SK-N-SH (cell line): Measurements from ENCODE around the gene MPPED2. TPM values are rescaled to one million over a fixed set of nuclear protein-coding genes. Genes with fewer than 3 reads are reported as not detected.

ENCODE experiments used
- CTCF ChIA-PET: fragments of 300-600, 350-600 bp; formaldehyde crosslinking; extraction: SDS; loops from one replicate; lab custom pipeline; 2021; lab: Yijun Ruan, JAX
- POLR2A ChIA-PET: fragments of 350-600 bp; sonication (Branson Sonifier 250); formaldehyde crosslinking; extraction: SDS; loops from one replicate; lab custom pipeline; 2020; ENCODE audit warnings: antibody characterized with exemption, inconsistent platforms; lab: Yijun Ruan, JAX
- DNase-seq: peaks from one replicate; pipeline ENCODE4 v3.0.0; 2012
- H2AFZ ChIP-seq: fragments of 200-600 bp; sonication (generic); 2 replicates; pipeline ENCODE4 v1.8.1; 2016; ENCODE audit warnings: antibody characterized with exemption, mild to moderate bottlenecking, low read depth
- H3F3A ChIP-seq: fragments of 200-600 bp; sonication (generic); replicated peaks from 2 replicates; pipeline ENCODE3; 2016; ENCODE audit warnings: antibody characterized with exemption, mild to moderate bottlenecking; ENCODE audit not compliant: insufficient read depth
- H3K27ac ChIP-seq, 2 experiments: fragments of 200-500 bp in 1 of 2; fragments of 200-600 bp in 1 of 2; sonication (Bioruptor generic) in 1 of 2; sonication (generic), shearing (Covaris generic) in 1 of 2; 2 replicates each; pipeline versions ENCODE4 v1.5.1 to v1.6.1; 2014 to 2016; ENCODE audit warnings: low read depth in 2 of 2, inconsistent platforms in 1 of 2, low read length in 1 of 2, mild to moderate bottlenecking in 1 of 2, mixed read lengths in 1 of 2
- H3K27me3 ChIP-seq: fragments of 200-600 bp; sonication (generic), shearing (Covaris generic); 2 replicates; pipeline ENCODE4 v1.6.1; 2016; ENCODE audit warnings: mixed run types; ENCODE audit not compliant: insufficient read depth
- H3K36me3 ChIP-seq, 2 experiments: fragments of 200-500 bp in 1 of 2; fragments of 200-600 bp in 1 of 2; sonication (Bioruptor generic) in 1 of 2; sonication (generic) in 1 of 2; replicated peaks in 1 of 2; 2 replicates each; pipeline versions ENCODE3 to v1.5.1; 2014 to 2016; ENCODE audit warnings: low read length in 1 of 2, mild to moderate bottlenecking in 1 of 2; ENCODE audit not compliant: insufficient read depth in 2 of 2, control insufficient read depth in 1 of 2
- H3K4me1 ChIP-seq, 2 experiments: fragments of 200-500 bp in 1 of 2; fragments of 200-600 bp in 1 of 2; sonication (Bioruptor generic) in 1 of 2; sonication (generic), shearing (Covaris generic) in 1 of 2; 2 replicates each; pipeline versions ENCODE4 v1.5.1 to v1.6.1; 2014 to 2016; ENCODE audit warnings: low read depth in 1 of 2, low read length in 1 of 2, mixed run types in 1 of 2; ENCODE audit not compliant: insufficient read depth in 2 of 2, control insufficient read depth in 1 of 2
- H3K4me2 ChIP-seq: fragments of 200-600 bp; sonication (generic), shearing (Covaris generic); 2 replicates; pipeline ENCODE4 v1.6.1; 2017; ENCODE audit warnings: mixed run types
- H3K4me3 ChIP-seq, 2 experiments: fragments of 200-500 bp in 1 of 2; fragments of 200-600 bp in 1 of 2; sonication (Bioruptor generic) in 1 of 2; sonication (generic), shearing (Covaris generic) in 1 of 2; 2 replicates each; pipeline versions ENCODE4 v1.5.1 to v1.8.1; 2014 to 2016; ENCODE audit warnings: low read depth in 2 of 2, inconsistent platforms in 1 of 2, low read length in 1 of 2, mild to moderate bottlenecking in 1 of 2, mixed read lengths in 1 of 2, moderate library complexity in 1 of 2
- H3K79me2 ChIP-seq: fragments of 200-600 bp; sonication (generic); 2 replicates; pipeline ENCODE4 v1.8.1; 2017; ENCODE audit warnings: mild to moderate bottlenecking; ENCODE audit not compliant: insufficient read depth
- H3K9ac ChIP-seq: fragments of 200-600 bp; sonication (generic); 2 replicates; pipeline ENCODE4 v1.6.1; 2017; ENCODE audit warnings: mixed run types
- H3K9me2 ChIP-seq: fragments of 200-600 bp; sonication (generic); 2 replicates; pipeline ENCODE4 v1.6.1; 2017; ENCODE audit warnings: mixed run types
- H3K9me3 ChIP-seq: fragments of 200-600 bp; sonication (generic); 2 replicates; pipeline ENCODE4 v1.6.1; 2017; ENCODE audit warnings: mixed run types, mild to moderate bottlenecking, moderate library complexity
- H4K20me1 ChIP-seq: fragments of 200-600 bp; sonication (generic); 2 replicates; pipeline ENCODE4 v1.6.1; 2017; ENCODE audit warnings: mild to moderate bottlenecking, mixed run types; ENCODE audit not compliant: insufficient read depth
- CHD2 ChIP-seq: fragments of 150-350 bp; IDR thresholded peaks from 2 replicates; pipeline ENCODE4 v1.6.1; 2018; ENCODE audit warnings: low read length; ENCODE audit not compliant: partially characterized antibody
- EP300 ChIP-seq, 2 experiments: IDR thresholded peaks; 2 replicates each; pipeline versions ENCODE4 v1.4.0 to v1.6.1; 2012; ENCODE audit warnings: borderline replicate concordance in 1 of 2, low read depth in 1 of 2, low read length in 1 of 2
- FOSL2 ChIP-seq: IDR thresholded peaks from 2 replicates; pipeline ENCODE4 v1.4.0; 2012; ENCODE audit warnings: low read depth, mild to moderate bottlenecking, moderate library complexity, borderline replicate concordance
- GATA2 ChIP-seq: sonication (generic); formaldehyde crosslinking; IDR thresholded peaks from 2 replicates; pipeline ENCODE4 v1.5.0; 2020; ENCODE audit warnings: mild to moderate bottlenecking, missing genetic modification reagents
- MXI1 ChIP-seq: IDR thresholded peaks from 2 replicates; pipeline ENCODE4 v1.6.1; 2012; ENCODE audit warnings: mild to moderate bottlenecking, low read depth, low read length, improper control_type of control experiment
- RCOR1 ChIP-seq: fragments of 150-350 bp; IDR thresholded peaks from 2 replicates; pipeline ENCODE4 v1.6.1; 2017; ENCODE audit warnings: antibody characterized with exemption, low read length
- RFX5 ChIP-seq: IDR thresholded peaks from 2 replicates; pipeline ENCODE4 v1.6.1; 2012; ENCODE audit warnings: mild to moderate bottlenecking, improper control_type of control experiment, low read length
- RXRA ChIP-seq: IDR thresholded peaks from 2 replicates; pipeline ENCODE4 v1.4.0; 2012; ENCODE audit warnings: low read depth, mild to moderate bottlenecking, borderline replicate concordance
- SIN3A ChIP-seq: IDR thresholded peaks from 2 replicates; pipeline ENCODE4 v1.6.1; 2012; ENCODE audit warnings: low read depth, mild to moderate bottlenecking, low read length, moderate library complexity, borderline replicate concordance
- SMC3 ChIP-seq: IDR thresholded peaks from 2 replicates; pipeline ENCODE4 v1.6.1; 2012; ENCODE audit warnings: low read depth, low read length, improper control_type of control experiment
- TCF12 ChIP-seq: IDR thresholded peaks from 2 replicates; pipeline ENCODE4 v1.4.0; 2012
- USF1 ChIP-seq: IDR thresholded peaks from 2 replicates; pipeline ENCODE4 v1.4.0; 2012; ENCODE audit warnings: low read depth, borderline replicate concordance
- WGBS: methylation state at CpG from one replicate; pipeline ENCODE4 v1.1.6; 2017; ENCODE audit warnings: low lambda C conversion rate; 5-methylcytosine and 5-hydroxymethylcytosine counted together
- polyA plus RNA-seq, 3 experiments: library from polyadenylated mRNA; depleted of rRNA; stranded (reverse); fragments of >200 nt; gene quantifications; 2 replicates each; pipeline ENCODE4 v1.2.3, GENCODE V29; 2012
- TF ChIP-seq, protein P1 (sequence below): fragments of 150-350 bp; IDR thresholded peaks from 2 replicates; pipeline ENCODE4 v1.6.1; 2016; ENCODE audit warnings: mild to moderate bottlenecking, low read depth, low read length
- TF ChIP-seq, protein P2 (sequence below): IDR thresholded peaks from 2 replicates; pipeline ENCODE4 v1.4.0; 2012; ENCODE audit warnings: low read depth
- TF ChIP-seq, protein P3 (sequence below): IDR thresholded peaks from 2 replicates; pipeline ENCODE4; 2012

MPPED2 gene
- polyA plus RNA-seq, 1 of the 3 experiments (the other 2 are of a cell fraction) = 0.05 TPM

DNA sequence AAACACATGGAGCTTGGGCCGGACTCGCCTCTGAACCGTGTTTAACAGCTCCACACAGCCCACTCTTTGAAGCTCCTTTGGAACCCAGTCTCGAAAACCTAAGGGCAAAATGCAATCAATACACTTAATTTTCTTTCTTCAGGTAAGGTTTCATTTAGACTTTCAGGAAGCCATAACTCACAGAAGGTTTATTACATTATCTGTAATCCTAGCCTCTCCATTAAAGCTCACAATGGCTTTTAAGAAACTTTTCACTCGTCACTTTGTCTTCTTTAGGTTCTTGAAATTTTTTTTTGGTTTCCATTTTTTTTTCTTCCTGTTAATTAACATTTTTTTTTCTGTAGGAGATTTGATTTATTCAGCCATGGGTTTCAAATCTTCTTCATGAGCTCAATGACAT lies 171.9 kb downstream of the MPPED2 start (continued):
- TF ChIP-seq, protein P1, sequence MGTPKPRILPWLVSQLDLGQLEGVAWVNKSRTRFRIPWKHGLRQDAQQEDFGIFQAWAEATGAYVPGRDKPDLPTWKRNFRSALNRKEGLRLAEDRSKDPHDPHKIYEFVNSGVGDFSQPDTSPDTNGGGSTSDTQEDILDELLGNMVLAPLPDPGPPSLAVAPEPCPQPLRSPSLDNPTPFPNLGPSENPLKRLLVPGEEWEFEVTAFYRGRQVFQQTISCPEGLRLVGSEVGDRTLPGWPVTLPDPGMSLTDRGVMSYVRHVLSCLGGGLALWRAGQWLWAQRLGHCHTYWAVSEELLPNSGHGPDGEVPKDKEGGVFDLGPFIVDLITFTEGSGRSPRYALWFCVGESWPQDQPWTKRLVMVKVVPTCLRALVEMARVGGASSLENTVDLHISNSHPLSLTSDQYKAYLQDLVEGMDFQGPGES = no peak
- TF ChIP-seq, protein P2, sequence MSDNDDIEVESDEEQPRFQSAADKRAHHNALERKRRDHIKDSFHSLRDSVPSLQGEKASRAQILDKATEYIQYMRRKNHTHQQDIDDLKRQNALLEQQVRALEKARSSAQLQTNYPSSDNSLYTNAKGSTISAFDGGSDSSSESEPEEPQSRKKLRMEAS = no peak
- TF ChIP-seq SIN3A (no peak), GATA2 (CRISPR knock-in tag) (no peak), EP300 (IDR thresholded peaks at IDR 0.05; ENCODE audit: borderline replicate concordance in 1 of 2, low read depth in 1 of 2, low read length in 1 of 2) (no peak), MXI1 (no peak), USF1 (no peak)

GRCh38 chr11:30412509-30412908 lies 173.6 kb downstream of the MPPED2 start:
- H3K9me3 ChIP-seq = no peaks in the 10 kb centered on the region
- no peak overlapping the region for H2AFZ ChIP-seq
- TF ChIP-seq RFX5 (no peak), RXRA (no peak), RCOR1 (no peak), TCF12 (no peak), FOSL2 (no peak), EP300 (IDR thresholded peaks at IDR 0.05; ENCODE audit: borderline replicate concordance in 1 of 2, low read depth in 1 of 2, low read length in 1 of 2) (no peak), SMC3 (no peak), CHD2 (no peak), GATA2 (CRISPR knock-in tag) (no peak)
- TF ChIP-seq, protein P3, sequence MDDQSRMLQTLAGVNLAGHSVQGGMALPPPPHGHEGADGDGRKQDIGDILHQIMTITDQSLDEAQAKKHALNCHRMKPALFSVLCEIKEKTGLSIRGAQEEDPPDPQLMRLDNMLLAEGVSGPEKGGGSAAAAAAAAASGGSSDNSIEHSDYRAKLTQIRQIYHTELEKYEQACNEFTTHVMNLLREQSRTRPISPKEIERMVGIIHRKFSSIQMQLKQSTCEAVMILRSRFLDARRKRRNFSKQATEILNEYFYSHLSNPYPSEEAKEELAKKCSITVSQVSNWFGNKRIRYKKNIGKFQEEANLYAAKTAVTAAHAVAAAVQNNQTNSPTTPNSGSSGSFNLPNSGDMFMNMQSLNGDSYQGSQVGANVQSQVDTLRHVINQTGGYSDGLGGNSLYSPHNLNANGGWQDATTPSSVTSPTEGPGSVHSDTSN = no peak
- H3K4me1 ChIP-seq = peaks cover 0 to 2% of the 10 kb centered on the region in 2 experiments; a peak in 1 of 4 replicates
- no peak overlapping the region for H3K27ac ChIP-seq
- no peak overlapping the region for H3K4me3 ChIP-seq
- no peaks in the 10 kb centered on the region for H4K20me1 ChIP-seq
- H3K79me2 ChIP-seq = no peaks in the 10 kb centered on the region
- no peak for DNase-seq
- H3K4me2 ChIP-seq = no peak overlapping the region
- ChIA-PET CTCF (interaction anchor here (1.4 to 1.6 kb wide), 2 partner anchors 7 to 283 kb away, joined by 3 to 4 read pairs; no protein-coding TSS in a partner anchor), POLR2A (no interaction called here)
- no peaks in the 10 kb centered on the region for H3K36me3 ChIP-seq
- H3F3A ChIP-seq = no peaks in the 10 kb centered on the region
- H3K9ac ChIP-seq = no peak overlapping the region
- no peaks in the 10 kb centered on the region for H3K9me2 ChIP-seq
- 26% methylated on average over 2 of the region's 2 CpGs for WGBS
- H3K27me3 ChIP-seq = no peaks in the 10 kb centered on the region; the same call in 1 of the 2 replicates
